LNCaP clone FGC (cell line): ENCODE measurements around the gene ALDH5A1.
A peak's percentile ranks its signal among the peaks of the same experiment; 100 is the strongest.
"Not testable (repeated sequence)": the region's sequence is repeated elsewhere in the genome, so short reads cannot be mapped to it uniquely, and the experiment has no call there.

Experiments
- DNase-seq: peaks from one replicate; pipeline ENCODE4 v3.0.0-alpha.2; 2011; ENCODE audit warnings: low read depth
- H3K4me3 ChIP-seq: 2 replicates; pipeline ENCODE4 v1.5.1; 2011; ENCODE audit warnings: mild to moderate bottlenecking, low read depth, low read length, control low read depth
- CTCF ChIP-seq: IDR thresholded peaks from 2 replicates; pipeline ENCODE4 v1.5.1; 2012; ENCODE audit warnings: mild to moderate bottlenecking; ENCODE audit not compliant: control insufficient read depth, insufficient read depth; ENCODE audit errors: extremely low read depth

The ALDH5A1 gene

GRCh38 chr6:24504649-24505586, 10.1 kb downstream of the ALDH5A1 start:
- no peak overlapping the region for H3K4me3 ChIP-seq
- no peak for TF ChIP-seq CTCF
- no peak for DNase-seq

- no peak overlapping the region for H3K4me3 ChIP-seq
- TF ChIP-seq CTCF, result no peak
- no peak for DNase-seq
Measured at GRCh38 chr6:24506814-24507520, 12.2 kb downstream of the ALDH5A1 start.

GRCh38 chr6:24511976-24512375, 17.2 kb downstream of the ALDH5A1 start:
- not testable (repeated sequence) for H3K4me3 ChIP-seq, DNase-seq

- no peak for TF ChIP-seq CTCF
- DNase-seq, result no peak
- H3K4me3 ChIP-seq, result no peak overlapping the region
Measured at GRCh38 chr6:24513602-24514001, 18.8 kb downstream of the ALDH5A1 start.

- H3K4me3 ChIP-seq, result no peak overlapping the region
- no peak for DNase-seq
- TF ChIP-seq CTCF, result no peak
Measured at GRCh38 chr6:24517659-24518543, 23.1 kb downstream of the ALDH5A1 start.

- no peak for DNase-seq
- TF ChIP-seq CTCF, result peak; percentile 67
Measured at GRCh38 chr6:24520929-24521546, 26.3 kb downstream of the ALDH5A1 start.

More at GRCh38 chr6:24520929-24521546, 26.3 kb downstream of the ALDH5A1 start:
- no peak overlapping the region for H3K4me3 ChIP-seq
